NCI-H774 (cell line): ENCODE measurements around the gene FOXL2NB.
"Not testable (repeated sequence)": the region's sequence is repeated elsewhere in the genome, so short reads cannot be mapped to it uniquely, and the experiment has no call there.

Source experiments
- DNase-seq: peaks from one replicate; lab custom pipeline; 2025; lab: John Stamatoyannopoulos, UW

The FOXL2NB gene

GRCh38 chr3:138946663-138947494 lies at the start of gene FOXL2NB, which contains the start of gene FOXL2:
Gene FOXL2NB, plus strand, starts transcription at chr3:138947217. Its CDS starts 148 bp downstream, at chr3:138947365.
Gene FOXL2, minus strand, starts transcription at chr3:138947137. Its CDS starts 415 bp downstream, at chr3:138946722.
- DNase-seq: no peak

GRCh38 chr3:138898301-138898700 lies 48.7 kb upstream of the FOXL2NB start:
- no peak for DNase-seq

GRCh38 chr3:138898708-138899107 lies 48.3 kb upstream of the FOXL2NB start:
- no peak for DNase-seq

- no peak for DNase-seq
These were observed 47.5 kb upstream of the FOXL2NB start for GRCh38 chr3:138899351-138899991.

GRCh38 chr3:138901567-138901966 lies 45.5 kb upstream of the FOXL2NB start:
- DNase-seq: no peak

- no peak for DNase-seq
These were observed 44.8 kb upstream of the FOXL2NB start for GRCh38 chr3:138902171-138902570.

GRCh38 chr3:138907539-138907938 lies 39.5 kb upstream of the FOXL2NB start:
- no peak for DNase-seq

GRCh38 chr3:138908846-138909245 lies 38.2 kb upstream of the FOXL2NB start:
- no peak for DNase-seq

- no peak for DNase-seq
These were observed 37.1 kb upstream of the FOXL2NB start for GRCh38 chr3:138909904-138910303.

- no peak for DNase-seq
These were observed 35.4 kb upstream of the FOXL2NB start for GRCh38 chr3:138911621-138912020.

GRCh38 chr3:138912237-138912636 lies 34.8 kb upstream of the FOXL2NB start:
- DNase-seq: no peak

GRCh38 chr3:138913766-138914165 lies 33.3 kb upstream of the FOXL2NB start:
- DNase-seq: no peak

GRCh38 chr3:138914870-138915502 lies 32.0 kb upstream of the FOXL2NB start:
- no peak for DNase-seq

- peak; percentile 79 for DNase-seq
These were observed 31.2 kb upstream of the FOXL2NB start for GRCh38 chr3:138915503-138916498.

GRCh38 chr3:138916824-138917223 lies 30.2 kb upstream of the FOXL2NB start:
- DNase-seq: no peak

- DNase-seq: no peak
These were observed 27.7 kb upstream of the FOXL2NB start for GRCh38 chr3:138919325-138919724.

- DNase-seq: no peak
These were observed 25.4 kb upstream of the FOXL2NB start for GRCh38 chr3:138921316-138922292.

GRCh38 chr3:138922400-138922799 lies 24.6 kb upstream of the FOXL2NB start:
- not testable (repeated sequence) for DNase-seq

- peak; percentile 59 for DNase-seq
These were observed 23.5 kb upstream of the FOXL2NB start for GRCh38 chr3:138923531-138923994.

GRCh38 chr3:138928727-138929372 lies 18.2 kb upstream of the FOXL2NB start:
- DNase-seq: no peak
